Vagina (tissue), 2 donors: ENCODE measurements around the gene DSCAML1. TPM values are rescaled to one million over a fixed set of nuclear protein-coding genes. Genes with fewer than 3 reads are reported as not detected.

ENCODE experiments used
- DNase-seq, 2 donors: peaks; one replicate each; pipeline ENCODE4 v3.0.0-alpha.2; 2017; ENCODE audit errors: extremely low spot score in 2 of 2
- H3K27ac ChIP-seq: fragments of 200-600 bp; sonication (generic); one replicate; pipeline ENCODE4 v1.5.1; 2019
- H3K27me3 ChIP-seq: fragments of 200-600 bp; sonication (generic); one replicate; pipeline ENCODE4 v1.5.1; 2019
- H3K36me3 ChIP-seq, 2 donors: fragments of 200-600 bp; sonication (generic); one replicate each; pipeline ENCODE4 v1.5.1; 2017 to 2019
- H3K4me1 ChIP-seq: fragments of 200-600 bp; sonication (generic); one replicate; pipeline ENCODE4 v1.5.1; 2019
- H3K4me3 ChIP-seq, 2 donors: fragments of 200-600 bp; sonication (generic); 1 replicate in 1 of 2; 2 replicates in 1 of 2; pipeline ENCODE4 v1.5.1; 2016 to 2019
- H3K9me3 ChIP-seq: fragments of 200-600 bp; sonication (generic); one replicate; pipeline ENCODE4 v1.5.1; 2019
- POLR2A ChIP-seq, 2 donors: fragments of 450-650 bp; IDR thresholded peaks; one replicate each; pipeline ENCODE4 v1.6.1; 2017; ENCODE audit warnings: antibody characterized with exemption in 2 of 2, mild to moderate bottlenecking in 2 of 2, moderate library complexity in 2 of 2
- POLR2AphosphoS5 ChIP-seq, 2 donors: sonication (generic); formaldehyde crosslinking; IDR thresholded peaks; one replicate each; pipeline ENCODE4 v1.9.0; 2017; ENCODE audit warnings: antibody characterized with exemption in 2 of 2, mild to moderate bottlenecking in 2 of 2, low read depth in 1 of 2; ENCODE audit not compliant: insufficient read depth in 1 of 2
- intact Hi-C: fragments of 100-400 bp; cut with DNase I; formaldehyde crosslinking; loops from one replicate; pipeline ENCODE4 v1.15.1; 2023
- total RNA-seq: library from RNA; depleted of rRNA; stranded (reverse); fragments of >200 nt; gene quantifications from one replicate; pipeline ENCODE4 v1.2.3, GENCODE V29; 2016
- TF ChIP-seq, protein P1 (sequence below), 3 experiments: fragments of 450-650 bp in 2 of 3; fragments of 200-600 bp in 1 of 3; sonication (generic) in 1 of 3; IDR thresholded peaks; one replicate each; pipeline ENCODE4 v1.5.1; 2017 to 2019; ENCODE audit warnings: antibody characterized with exemption in 3 of 3, mild to moderate bottlenecking in 2 of 3, moderate library complexity in 2 of 3

Gene DSCAML1
- total RNA-seq, 1 donor from 2014 or later: 0.25 TPM

DNA sequence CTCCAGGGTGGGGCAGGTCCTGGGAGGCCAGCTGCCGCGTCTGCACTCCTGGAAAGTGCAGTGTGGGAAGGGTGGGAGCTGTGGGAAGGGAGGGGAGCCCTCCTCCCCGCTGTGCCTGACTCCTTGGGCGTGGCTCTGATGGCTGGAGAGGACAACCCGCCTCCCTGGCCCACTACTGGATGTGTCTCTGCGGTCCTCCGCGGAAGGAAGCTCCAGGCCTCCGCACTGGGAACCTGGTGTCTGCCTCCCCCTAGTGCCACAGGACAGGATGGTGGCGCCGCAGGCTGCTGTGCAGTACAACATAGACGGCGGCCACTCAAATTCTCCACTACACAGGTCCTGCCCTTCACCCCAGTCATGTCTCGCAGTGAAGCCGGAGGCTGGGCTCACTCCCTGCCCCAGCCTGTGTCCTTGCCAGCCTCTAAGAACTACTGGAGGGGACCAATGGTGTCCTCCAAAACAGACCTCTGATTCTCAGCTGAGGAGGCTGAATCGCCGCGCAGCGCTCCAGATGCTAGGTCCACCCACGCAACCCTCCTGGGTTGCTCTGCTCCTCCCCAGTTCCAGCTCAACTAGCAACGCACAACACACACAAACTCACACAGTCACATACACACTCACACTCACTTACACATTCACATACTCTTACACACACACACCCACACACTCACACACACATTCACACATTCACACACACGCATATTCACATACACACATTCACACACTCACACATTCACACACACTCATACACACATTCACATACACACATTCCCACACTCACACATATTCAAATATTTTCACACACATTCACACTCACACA is 12.4 kb upstream of the DSCAML1 start:
- TF ChIP-seq POLR2AphosphoS5 (IDR thresholded peaks at IDR 0.05; ENCODE audit: insufficient read depth in 1 of 2, low read depth in 1 of 2): no peak
- TF ChIP-seq POLR2A (IDR thresholded peaks at IDR 0.05): no peak
- TF ChIP-seq, protein P1, sequence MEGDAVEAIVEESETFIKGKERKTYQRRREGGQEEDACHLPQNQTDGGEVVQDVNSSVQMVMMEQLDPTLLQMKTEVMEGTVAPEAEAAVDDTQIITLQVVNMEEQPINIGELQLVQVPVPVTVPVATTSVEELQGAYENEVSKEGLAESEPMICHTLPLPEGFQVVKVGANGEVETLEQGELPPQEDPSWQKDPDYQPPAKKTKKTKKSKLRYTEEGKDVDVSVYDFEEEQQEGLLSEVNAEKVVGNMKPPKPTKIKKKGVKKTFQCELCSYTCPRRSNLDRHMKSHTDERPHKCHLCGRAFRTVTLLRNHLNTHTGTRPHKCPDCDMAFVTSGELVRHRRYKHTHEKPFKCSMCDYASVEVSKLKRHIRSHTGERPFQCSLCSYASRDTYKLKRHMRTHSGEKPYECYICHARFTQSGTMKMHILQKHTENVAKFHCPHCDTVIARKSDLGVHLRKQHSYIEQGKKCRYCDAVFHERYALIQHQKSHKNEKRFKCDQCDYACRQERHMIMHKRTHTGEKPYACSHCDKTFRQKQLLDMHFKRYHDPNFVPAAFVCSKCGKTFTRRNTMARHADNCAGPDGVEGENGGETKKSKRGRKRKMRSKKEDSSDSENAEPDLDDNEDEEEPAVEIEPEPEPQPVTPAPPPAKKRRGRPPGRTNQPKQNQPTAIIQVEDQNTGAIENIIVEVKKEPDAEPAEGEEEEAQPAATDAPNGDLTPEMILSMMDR (IDR thresholded peaks at IDR 0.05): peak in 2 of 3 experiments; percentile 30 to 35
- no peak for DNase-seq
- H3K4me3 ChIP-seq: no peak overlapping the region

DNA sequence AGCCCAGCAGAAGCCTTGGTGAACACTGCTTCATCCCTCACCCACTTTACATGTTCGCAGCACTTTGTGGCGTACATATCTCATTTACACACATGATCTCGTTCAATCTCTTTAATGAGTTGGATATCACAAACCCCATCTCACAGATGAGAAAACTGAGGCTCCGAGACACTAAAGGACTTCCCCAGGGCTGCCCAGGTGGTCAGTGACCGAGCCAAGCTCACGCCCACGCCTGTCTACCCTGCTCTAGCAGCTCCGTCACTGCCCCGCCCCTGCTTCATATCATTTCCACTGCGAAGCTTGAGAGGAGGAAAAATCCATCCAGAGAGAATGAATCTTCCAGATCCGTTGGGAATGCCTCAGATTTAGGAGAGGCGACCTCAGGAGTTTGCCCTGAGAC is 11.8 kb upstream of the DSCAML1 start:
- intact Hi-C loops: loop anchor here (2.0 to 5.0 kb wide), 2 partner anchors 139 to 244 kb away; no protein-coding TSS in a partner anchor
- no peak for DNase-seq
- Histone ChIP-seq H3K4me1 (peaks cover 5% of the 10 kb centered on the region), H3K27ac (peak overlapping the region; percentile 15), H3K27me3 (no peaks in the 10 kb centered on the region), H3K9me3 (no peaks in the 10 kb centered on the region), H3K36me3 (no peaks in the 10 kb centered on the region), H3K4me3 (no peak overlapping the region)
- no peak for TF ChIP-seq POLR2AphosphoS5 (IDR thresholded peaks at IDR 0.05; ENCODE audit: insufficient read depth in 1 of 2, low read depth in 1 of 2)
- TF ChIP-seq, protein P1 (IDR thresholded peaks at IDR 0.05): no peak
- TF ChIP-seq POLR2A (IDR thresholded peaks at IDR 0.05): no peak

More for the DNA sequence above, 12.4 kb upstream of the DSCAML1 start:
- H3K27me3 ChIP-seq: no peaks in the 10 kb centered on the region
- H3K27ac ChIP-seq: peak overlapping the region; percentile 15
- no peaks in the 10 kb centered on the region for H3K9me3 ChIP-seq
- peaks cover 5% of the 10 kb centered on the region for H3K4me1 ChIP-seq
- H3K36me3 ChIP-seq: no peaks in the 10 kb centered on the region
- intact Hi-C loops: loop anchor here (2.0 to 10.0 kb wide), 3 partner anchors 138 to 385 kb away; no protein-coding TSS in a partner anchor

DNA sequence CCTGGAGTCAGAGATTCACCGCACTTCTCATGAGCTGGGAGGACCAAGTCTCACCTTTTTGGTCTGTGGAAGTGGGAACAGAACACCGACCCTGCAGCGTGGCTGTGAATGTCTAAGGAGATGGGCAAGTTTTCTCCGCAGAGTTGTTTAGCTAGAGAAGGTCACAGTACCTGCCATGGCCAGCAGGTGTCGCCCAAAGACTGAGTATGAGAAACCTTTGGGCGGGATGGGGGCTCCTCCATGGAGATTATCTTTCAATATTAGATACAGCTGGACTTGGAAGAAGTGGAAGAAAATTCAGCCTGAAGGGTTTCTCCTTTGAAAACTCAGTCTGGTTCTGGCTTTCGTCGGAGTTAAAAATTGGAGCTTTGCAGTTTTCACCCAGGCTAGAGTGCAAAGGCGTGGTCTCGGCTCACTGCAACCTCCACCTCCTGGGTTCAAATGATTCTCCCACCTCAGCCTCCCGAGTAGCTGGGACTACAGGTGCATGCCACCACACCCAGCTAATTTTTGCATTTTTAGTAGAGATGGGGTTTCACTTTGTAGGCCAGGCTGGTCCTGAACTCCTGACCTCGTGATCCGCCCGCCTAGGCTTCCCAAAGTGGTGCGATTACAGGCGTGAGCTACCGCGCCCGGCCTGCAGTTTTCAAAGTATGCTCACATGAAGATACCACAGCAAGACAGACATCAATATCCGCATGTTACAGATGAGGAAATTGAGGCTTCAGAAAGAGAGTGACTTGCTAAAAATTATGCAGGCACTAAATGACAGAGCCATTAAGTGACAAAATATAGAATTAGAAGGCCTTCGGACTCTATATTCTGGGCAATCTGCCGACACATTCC is 10.7 kb upstream of the DSCAML1 start:
- Histone ChIP-seq H3K36me3 (no peaks in the 10 kb centered on the region), H3K4me1 (peaks cover 5% of the 10 kb centered on the region), H3K4me3 (no peak overlapping the region), H3K27ac (no peak overlapping the region), H3K27me3 (no peaks in the 10 kb centered on the region), H3K9me3 (no peaks in the 10 kb centered on the region)
- no peak for DNase-seq
- intact Hi-C loops: loop anchor here (2.0 to 5.0 kb wide), 2 partner anchors 140 to 245 kb away; no protein-coding TSS in a partner anchor
- no peak for TF ChIP-seq POLR2AphosphoS5 (IDR thresholded peaks at IDR 0.05; ENCODE audit: insufficient read depth in 1 of 2, low read depth in 1 of 2)
- no peak for TF ChIP-seq POLR2A (IDR thresholded peaks at IDR 0.05)
- TF ChIP-seq, protein P1 (IDR thresholded peaks at IDR 0.05): peak; percentile 61 to 94 (median 74)

- H3K4me3 ChIP-seq: no peak overlapping the region
- no peaks in the 10 kb centered on the region for H3K9me3 ChIP-seq
- H3K36me3 ChIP-seq: no peaks in the 10 kb centered on the region
- no peak for DNase-seq
- intact Hi-C loops: loop anchor here (5.0 kb wide), 1 partner anchor 140 kb away; no protein-coding TSS in a partner anchor
- TF ChIP-seq, protein P1 (IDR thresholded peaks at IDR 0.05): no peak
- no peak for TF ChIP-seq POLR2AphosphoS5 (IDR thresholded peaks at IDR 0.05; ENCODE audit: insufficient read depth in 1 of 2, low read depth in 1 of 2)
- TF ChIP-seq POLR2A (IDR thresholded peaks at IDR 0.05): no peak
- no peaks in the 10 kb centered on the region for H3K27me3 ChIP-seq
- no peak overlapping the region for H3K27ac ChIP-seq
- H3K4me1 ChIP-seq: peaks cover 5% of the 10 kb centered on the region
Measured at GRCh38 chr11:117806846-117807245, 9.8 kb upstream of the DSCAML1 start.
